Measurements from ENCODE around the gene TUBE1.
"Not testable (repeated sequence)": the region's sequence is repeated elsewhere in the genome, so short reads cannot be mapped to it uniquely, and the experiment has no call there.

The TUBE1 gene

GRCh38 chr6:112062966-112063365, 24.3 kb downstream of the TUBE1 start:
- DNase-seq: no peak

DNA sequence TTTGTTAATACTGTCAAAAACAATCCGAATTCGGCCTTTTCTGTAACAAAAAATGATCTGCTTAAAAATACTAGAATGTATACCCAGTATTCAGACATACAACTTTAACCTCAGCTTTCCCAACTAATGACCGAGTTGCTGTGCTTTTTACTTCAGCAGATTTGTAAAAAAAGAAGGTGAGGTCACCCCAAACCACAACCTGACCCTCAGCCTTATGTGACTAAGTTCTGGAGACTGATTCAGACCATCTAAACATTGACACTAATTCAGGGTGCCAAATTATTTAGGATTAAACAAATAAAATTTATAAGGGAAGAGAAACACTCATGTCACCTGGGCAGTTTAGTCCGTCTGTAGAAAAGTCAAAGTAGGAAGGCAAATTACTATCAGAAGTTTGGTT, 25.7 kb downstream of the TUBE1 start:
- no peak for DNase-seq

DNA sequence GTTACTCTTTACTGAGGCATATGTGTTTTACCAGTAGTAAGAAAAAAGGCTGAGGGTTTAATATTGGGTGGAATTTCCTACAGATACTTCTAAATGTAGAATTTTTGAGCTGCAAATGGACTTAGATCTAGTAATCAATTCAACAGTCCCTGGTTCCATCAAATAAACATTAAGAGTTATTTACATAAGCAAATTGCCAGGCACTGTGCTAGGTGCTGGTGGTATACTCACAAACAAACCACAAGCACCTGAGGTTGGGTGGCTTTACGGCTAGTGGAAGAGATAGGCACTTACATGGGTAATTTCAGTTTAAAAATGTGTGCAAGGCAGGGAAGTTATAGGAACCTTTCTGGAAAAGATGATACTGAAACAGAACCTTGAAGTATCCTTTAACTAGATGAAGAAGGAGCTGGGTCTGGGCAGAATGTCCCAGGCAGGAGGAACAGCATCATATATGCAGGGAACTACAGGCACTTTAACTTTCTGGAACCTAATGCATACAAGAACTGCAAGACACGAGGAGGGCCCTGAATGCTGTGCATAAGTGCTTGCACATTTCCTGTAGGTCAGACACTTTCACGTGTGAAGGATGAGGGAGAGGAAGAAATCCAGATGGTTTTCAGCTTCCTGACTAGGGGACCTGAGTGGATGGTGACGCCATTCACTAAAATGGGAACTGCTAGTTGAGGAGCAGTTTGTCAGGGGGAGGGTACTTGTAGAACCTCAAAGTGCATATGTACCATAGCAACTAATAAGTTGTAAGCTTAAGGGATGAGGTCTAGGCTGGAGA, 28.8 kb downstream of the TUBE1 start:
- DNase-seq: no peak

GRCh38 chr6:112054555-112055190, 32.6 kb downstream of the TUBE1 start:
- DNase-seq: no peak

DNA sequence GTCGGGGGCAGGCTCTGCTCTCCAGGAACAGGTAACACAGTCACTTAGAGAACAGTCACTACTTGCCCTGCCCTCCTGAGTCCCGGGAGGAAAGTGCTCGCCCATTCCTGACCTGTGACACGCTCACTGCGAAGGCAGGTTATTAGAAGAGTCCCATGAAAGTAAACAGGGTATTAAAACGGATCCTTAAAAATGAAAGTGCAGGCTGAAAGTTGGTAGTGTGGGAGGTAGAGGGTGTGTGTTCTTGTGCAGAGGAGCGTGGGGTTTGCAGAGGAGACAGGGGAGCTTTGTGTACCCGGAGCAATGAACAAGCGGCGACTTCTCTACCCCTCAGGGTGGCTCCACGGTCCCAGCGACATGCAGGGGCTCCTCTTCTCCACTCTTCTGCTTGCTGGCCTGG, 33.3 kb downstream of the TUBE1 start, which contains the start of gene CCN6:
Gene CCN6 (plus strand): TSS at position 104 of the 400 bp plus-strand sequence. CDS start 254 bp downstream, at position 358.
- no peak for DNase-seq

- DNase-seq: not testable (repeated sequence)
These were observed 36.0 kb downstream of the TUBE1 start for GRCh38 chr6:112051251-112051740.

GRCh38 chr6:112050429-112050828, 36.9 kb downstream of the TUBE1 start:
- no peak for DNase-seq

DNA sequence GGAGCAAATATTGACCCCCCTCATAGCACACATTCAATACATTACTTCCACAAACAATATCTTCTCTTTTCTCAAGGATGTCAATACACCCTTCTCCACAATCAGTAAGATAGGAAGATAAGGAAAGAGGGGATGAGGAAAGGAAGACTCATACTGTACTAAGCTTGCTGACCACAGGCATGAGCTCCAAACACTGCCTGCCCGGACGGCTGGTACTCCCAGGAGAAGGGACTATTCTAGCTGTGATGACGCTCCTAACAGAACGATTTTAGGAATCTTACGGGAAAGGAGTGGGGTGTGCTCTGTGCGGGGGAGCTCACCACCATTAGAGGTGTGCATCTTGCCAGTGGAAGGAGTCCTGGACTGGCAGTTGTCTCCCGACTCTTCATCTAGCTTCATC, 37.3 kb downstream of the TUBE1 start:
- no peak for DNase-seq

GRCh38 chr6:112049026-112049799, 38.1 kb downstream of the TUBE1 start:
- DNase-seq: peak; percentile 45

GRCh38 chr6:112047523-112047922, 39.8 kb downstream of the TUBE1 start:
- DNase-seq: not testable (repeated sequence)

DNA sequence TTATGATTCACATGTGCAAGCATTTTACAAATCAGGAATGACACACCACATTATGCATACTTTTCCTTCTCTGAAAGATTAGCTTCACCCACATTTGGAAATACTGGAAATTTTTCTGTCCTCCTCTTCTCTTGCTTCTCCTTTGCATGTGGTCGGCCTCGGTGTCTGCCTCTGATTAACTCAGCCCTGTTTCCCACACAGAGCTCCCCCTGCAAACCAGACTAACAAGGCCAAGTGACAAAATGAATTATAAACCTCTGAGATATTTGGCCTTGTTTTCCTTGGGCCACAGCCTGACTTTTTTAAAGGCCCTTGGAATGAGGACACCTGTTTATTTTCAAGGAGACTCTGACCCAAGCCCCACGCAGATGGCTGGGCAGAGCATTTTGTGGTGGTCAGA, 42.4 kb downstream of the TUBE1 start:
- DNase-seq: peak; percentile 80

DNA sequence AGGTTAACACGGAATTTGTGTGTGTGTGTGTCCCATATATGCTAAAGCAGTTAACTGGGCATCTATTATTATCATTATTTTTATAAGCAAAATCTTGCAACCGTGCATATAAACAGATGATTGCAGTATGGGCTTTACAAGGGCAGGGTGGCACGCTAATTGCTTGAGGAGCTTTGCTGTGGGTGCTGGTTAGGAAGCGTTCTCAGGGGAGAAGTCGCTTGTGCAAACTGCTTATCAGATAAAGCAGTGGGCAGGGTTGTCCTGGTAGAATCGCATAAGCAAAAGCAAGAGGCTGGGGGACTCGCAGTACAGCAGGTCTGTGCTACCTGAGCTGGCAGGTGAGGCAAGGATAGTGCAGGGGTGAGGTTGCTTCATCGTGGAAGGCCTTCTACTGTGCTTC, 43.1 kb downstream of the TUBE1 start:
- DNase-seq: no peak

GRCh38 chr6:112043032-112044007, 44.0 kb downstream of the TUBE1 start:
- DNase-seq: peak; percentile 91

DNA sequence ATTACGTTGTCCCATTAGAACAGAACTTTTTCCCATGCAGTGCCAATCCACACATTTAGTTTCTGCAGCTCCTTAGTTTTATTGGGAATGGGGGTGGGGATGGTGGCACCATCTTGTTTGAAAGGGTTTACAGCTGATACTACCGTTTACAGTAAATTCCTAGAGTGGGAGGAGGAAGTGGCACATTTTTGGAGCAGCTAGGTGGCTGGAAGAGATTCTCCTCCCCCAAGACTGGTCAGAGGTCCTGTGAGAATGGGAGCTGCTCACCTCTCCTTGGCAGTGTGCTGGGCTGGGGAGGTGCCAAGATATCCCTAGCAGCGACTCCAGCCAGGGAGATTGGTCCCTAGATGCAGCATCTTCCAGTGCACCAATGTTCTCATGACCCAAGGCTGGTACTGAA, 45.7 kb downstream of the TUBE1 start:
- DNase-seq: no peak

DNA sequence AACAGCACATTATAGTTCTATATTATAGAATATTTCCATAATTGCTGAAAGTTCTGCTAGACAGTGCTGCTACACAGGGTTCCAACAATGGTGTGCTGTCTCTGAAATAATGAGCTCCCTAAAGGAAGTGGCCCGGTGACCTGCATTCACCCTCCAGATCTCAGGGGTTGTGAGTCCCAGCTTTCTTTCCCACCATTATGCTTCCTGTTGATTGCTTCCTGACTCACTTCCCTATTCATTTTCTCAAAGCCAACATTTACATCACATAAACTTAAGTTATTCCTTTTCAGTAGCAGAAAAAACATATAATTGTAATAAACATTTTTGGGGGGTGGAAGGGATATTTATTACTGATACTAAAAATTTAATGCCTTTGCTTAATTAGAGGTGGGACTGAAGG, 46.3 kb downstream of the TUBE1 start:
- DNase-seq: peak; percentile 46

DNA sequence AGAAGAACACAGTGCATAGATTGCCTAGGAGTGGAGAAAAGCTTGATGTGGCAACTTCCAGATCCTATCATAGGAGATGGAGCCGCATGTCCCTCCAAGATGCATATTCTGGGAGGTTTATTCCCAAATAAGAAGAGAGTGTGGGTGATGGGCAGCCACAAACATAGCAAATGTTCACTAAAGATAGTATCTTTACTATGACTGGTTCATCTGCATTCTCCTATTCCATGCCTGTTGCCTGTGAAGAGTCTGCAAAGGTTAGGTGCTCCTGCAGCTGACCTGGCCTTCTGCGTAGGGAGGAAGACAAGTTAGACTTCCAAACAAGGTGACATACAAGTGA, 47.9 kb downstream of the TUBE1 start:
- DNase-seq: no peak

- no peak for DNase-seq
These were observed 48.4 kb downstream of the TUBE1 start for GRCh38 chr6:112038756-112039430.

- no peak for DNase-seq
These were observed 49.0 kb downstream of the TUBE1 start for GRCh38 chr6:112038268-112038667.

DNA sequence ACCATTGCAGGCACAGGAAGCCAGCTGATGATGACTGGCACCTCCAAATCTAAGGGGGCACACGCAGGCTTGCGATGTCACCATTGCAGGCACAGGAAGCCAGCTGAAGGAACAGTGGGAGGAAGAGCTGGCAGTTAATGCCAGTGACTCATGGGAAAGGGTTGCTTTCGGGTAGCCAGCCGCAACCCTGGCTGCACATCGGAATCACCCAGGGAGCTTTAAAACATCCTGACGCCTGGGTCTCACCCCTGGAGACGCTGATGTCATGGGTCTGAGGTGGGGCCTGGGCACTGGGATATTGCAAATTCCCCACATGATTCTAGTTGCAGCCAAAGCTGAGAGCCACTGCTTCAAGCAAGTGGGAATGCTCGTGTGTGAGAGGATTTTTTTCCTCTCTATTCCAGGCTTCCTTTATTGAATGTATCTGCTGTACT, 49.5 kb downstream of the TUBE1 start:
- DNase-seq: peak; percentile 87

GRCh38 chr6:112036088-112036637, 51.1 kb downstream of the TUBE1 start:
- no peak for DNase-seq

DNA sequence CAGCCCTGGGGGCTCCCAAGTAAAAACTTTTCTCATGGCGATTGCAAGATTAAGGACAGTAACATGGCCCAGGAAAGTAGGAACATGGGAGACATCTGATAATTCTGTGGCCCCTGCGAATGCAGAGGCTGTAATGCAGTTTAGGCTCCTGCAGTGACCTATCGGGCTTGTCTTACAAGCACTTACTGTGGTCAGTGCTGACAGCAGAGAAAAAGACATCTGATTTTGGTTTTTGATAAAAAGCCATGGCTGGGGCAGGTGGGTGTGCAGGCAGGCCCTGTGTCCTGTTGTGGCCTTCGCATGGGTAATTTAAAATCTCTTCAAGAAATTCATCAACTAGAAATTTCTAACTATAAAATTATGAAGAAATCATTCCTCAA, 52.7 kb downstream of the TUBE1 start:
- DNase-seq: no peak

Measured in suppressor macrophage treated with lipopolysaccharide for 4 hours (primary cell).